Head of caudate nucleus (tissue), 42 donors: Measurements from ENCODE around the gene MATN4.

Source experiments
- DNase-seq, 42 donors: peaks; one replicate each; pipeline versions ENCODE4 v3.0.0 to v3.0.0-alpha.2; 2020 to 2021; ENCODE audit warnings: mixed read lengths in 7 of 42
- intact Hi-C: fragments of 100-400 bp; cut with DNase I; formaldehyde crosslinking; loops from one replicate; pipeline ENCODE4 v1.15.0; 2022

MATN4 gene

DNA sequence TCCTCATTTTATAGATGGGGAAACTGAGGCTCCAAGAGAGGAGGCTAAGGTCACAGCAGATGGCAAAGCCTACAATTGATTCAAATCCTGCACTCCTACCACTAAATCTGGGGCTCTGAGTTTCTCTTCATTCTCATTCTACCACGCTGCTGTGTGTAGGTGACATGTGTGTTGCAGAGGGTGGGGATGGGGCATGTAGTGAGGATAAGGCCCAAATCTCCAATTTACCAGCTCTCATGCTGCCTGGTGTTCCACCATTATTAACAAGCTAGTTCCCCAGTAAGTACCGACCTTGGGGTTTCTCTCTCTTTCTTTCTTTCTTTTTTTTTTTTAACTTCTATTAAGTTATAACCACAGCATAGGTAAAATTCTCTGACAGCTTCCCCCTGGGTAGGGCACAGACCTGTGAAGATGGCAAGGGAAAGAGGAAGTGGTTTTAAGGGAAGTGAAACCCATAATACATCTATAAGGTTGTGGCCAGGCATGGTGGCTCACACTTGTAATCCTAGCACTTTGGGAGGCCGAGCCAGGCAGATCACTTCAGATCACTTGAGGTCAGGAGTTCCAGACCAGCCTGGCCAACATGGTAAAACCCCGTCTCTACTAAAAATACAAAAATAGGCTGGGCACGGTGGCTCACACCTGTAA lies 13.0 kb upstream of the MATN4 start:
- intact Hi-C loops: loop anchor here (5.0 kb wide), 1 partner anchor 451 kb away; no protein-coding TSS in a partner anchor
- no peak for DNase-seq

- intact Hi-C loops: no loop called here
- DNase-seq: no peak
Measured at GRCh38 chr20:45318948-45319347, 10.8 kb upstream of the MATN4 start.

- no peak for DNase-seq
- intact Hi-C loops: no loop called here
Measured at GRCh38 chr20:45318386-45318939, 10.4 kb upstream of the MATN4 start.

- intact Hi-C loops: no loop called here
Measured at GRCh38 chr20:45317826-45318225, 9.7 kb upstream of the MATN4 start.

GRCh38 chr20:45316150-45317080 lies 8.3 kb upstream of the MATN4 start:
- DNase-seq: no peak
- intact Hi-C loops: no loop called here

More at GRCh38 chr20:45317826-45318225, 9.7 kb upstream of the MATN4 start:
- DNase-seq: no peak

- DNase-seq: no peak
- intact Hi-C loops: no loop called here
Measured at GRCh38 chr20:45315672-45316071, 7.6 kb upstream of the MATN4 start.

DNA sequence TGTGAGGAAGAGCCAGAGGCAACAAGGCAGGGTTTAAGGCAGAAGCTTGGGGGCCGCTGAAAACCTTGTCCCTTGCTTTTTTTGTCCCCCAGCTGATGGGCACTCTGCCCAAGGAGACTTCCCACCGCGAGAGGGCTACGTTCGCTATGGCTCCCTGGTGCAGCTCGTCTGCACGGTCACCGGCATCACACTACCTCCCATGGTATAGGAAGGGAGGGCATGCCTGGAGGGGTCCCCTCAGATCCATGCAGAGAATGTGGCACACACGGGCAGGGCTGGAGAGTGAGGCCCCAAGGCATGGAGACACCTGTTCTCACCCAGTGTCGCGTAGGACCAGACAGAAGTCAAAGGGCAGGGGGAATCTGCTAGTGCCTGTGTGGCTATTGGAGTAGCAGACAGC lies 5.8 kb upstream of the MATN4 start:
- no peak for DNase-seq
- intact Hi-C loops: loop anchor here (5.0 kb wide), 1 partner anchor 133 kb away; no protein-coding TSS in a partner anchor

- intact Hi-C loops: loop anchor here (5.0 kb wide), 1 partner anchor 134 kb away; no protein-coding TSS in a partner anchor
- no peak for DNase-seq
Measured at GRCh38 chr20:45313065-45313695, 5.1 kb upstream of the MATN4 start.

GRCh38 chr20:45312241-45312640 lies 4.1 kb upstream of the MATN4 start:
- intact Hi-C loops: loop anchor here (5.0 kb wide), 1 partner anchor 135 kb away; no protein-coding TSS in a partner anchor

DNA sequence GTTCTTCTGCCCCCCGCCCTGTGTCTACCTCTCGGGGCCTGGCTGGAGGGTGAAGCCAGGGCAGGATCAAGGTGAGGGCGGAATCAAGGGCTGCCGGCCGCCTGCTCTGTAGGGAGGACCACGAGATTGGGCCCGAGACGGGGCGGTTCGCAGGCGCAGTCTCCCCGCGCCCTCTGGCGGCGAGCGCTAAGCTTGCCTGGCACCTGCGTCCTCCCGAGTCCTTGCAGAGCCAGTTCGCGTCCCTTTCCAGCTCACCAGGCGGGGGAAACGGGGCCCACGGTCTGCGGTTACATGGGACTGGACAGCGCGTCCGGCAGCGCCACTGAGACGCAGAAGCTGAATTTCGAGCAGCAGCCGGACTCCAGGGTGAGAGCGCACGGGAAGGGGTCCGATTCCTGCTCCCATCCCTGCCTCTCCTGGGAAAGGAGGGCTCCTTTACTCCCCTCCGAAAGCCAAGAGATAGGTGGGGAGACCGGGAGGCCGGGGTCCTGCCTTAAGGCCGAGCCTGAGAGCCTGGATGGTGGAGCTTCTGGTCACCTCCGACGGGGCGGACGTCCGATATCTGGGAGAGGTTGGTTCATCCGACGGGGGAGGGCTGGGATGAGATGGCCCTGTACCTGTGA lies 3.6 kb upstream of the MATN4 start:
- peak in 40 of 42 donors; percentile 32 to 80 (median 63) for DNase-seq
- intact Hi-C loops: loop anchor here (5.0 kb wide), 1 partner anchor 136 kb away; no protein-coding TSS in a partner anchor

More at GRCh38 chr20:45312241-45312640, 4.1 kb upstream of the MATN4 start:
- DNase-seq: no peak

DNA sequence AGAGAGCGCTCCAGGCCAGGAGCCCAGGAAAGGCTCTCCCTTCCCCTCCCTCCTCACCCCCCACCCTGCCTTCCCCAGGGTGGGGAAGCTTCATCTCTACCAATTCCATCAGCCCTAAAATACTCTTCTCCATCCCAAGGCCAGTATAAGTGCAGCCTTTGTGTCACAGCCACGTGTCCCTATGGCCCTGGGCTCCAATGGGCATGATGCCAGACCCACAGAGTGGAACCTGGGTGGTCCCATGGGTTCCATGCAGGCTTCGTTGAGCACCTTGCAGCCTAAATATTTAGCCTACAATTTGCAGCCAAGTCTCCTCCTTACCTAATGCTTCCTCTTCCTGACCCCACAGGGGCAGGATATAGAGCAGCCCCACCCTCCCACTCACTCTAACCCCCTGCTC lies 976 bp upstream of the MATN4 start:
- DNase-seq: no peak
- intact Hi-C loops: no loop called here

DNA sequence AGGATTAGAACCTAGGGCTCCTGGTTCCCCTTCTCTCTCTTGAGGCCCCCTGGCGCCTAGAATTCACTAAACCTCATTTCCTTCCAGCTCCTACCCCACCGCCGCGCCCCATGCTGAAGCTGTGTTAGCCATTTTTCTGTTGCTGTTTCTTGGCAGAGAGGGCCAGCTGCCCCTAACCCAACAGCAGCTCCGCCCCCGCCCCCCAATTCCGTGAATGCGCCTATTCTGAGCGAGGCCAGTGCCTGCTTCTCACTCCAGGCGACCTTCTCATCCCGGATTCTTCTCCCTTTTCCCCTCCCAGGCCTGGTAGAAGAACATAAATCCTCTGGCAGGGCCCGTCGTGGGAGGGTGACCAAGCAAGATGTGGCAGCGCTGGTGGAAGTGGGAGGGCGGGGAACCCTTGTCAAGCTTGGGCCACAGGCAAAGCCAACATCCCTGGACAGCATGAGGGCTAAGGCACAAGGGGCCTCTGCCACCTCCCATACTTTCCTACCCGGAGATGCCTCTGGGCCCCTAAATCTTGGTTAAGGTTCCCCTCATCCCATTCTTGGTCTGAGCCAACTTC lies 941 bp downstream of the MATN4 start:
- intact Hi-C loops: no loop called here
- DNase-seq: no peak

DNA sequence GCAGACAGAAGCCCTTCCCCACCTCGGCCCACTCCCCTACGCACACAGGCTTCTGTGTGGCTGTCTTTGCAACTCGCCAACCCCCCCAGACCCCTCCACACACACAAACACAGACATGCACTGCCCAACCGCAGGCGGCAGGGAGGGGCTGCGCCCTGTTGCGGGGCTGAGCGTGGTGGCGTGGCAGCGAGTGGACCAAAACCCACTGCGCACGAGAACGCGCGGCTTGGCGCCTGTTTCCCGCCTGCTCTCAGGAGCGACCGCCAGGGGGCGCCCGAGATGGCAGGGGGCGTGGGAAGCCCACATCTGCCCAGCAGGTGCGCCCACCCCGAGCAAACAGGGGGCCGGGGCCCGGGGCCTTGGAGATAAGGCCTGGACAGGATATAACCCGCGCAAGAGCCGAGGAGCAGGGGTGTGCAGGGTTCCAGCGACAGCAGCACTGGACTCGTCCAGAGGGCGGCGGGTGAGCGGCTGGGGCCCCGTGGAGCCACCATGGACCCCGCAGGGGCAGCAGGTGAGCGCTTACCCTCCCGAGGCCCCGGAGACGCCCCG lies 1.6 kb downstream of the MATN4 start, which contains the start of gene RBPJL:
Gene RBPJL (plus strand): TSS at position 410 of the 552 bp plus-strand sequence. CDS start 83 bp downstream, at position 493.
- DNase-seq: peak in 10 of 42 donors; percentile 21 to 57 (median 44)
- intact Hi-C loops: no loop called here

DNA sequence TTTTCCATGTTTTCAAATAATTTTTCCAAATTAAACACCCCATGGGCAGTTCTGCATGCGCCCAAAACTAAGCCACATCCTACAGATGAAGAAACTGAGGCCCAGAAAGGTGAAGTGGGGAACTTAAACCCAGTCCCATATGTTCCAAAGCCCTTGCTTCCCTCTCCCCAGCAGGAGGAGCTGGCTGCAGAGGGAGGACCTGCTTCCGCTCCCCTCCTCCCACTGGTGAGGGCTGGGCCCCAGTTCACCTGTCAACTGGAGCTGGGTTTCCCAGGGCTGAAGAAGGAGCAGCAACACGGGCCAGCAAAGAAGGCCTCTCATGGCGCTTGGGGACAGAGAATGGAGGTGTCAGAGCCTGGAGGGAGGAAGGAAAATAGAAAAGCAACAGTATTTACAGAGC lies 2.8 kb downstream of the MATN4 start:
- intact Hi-C loops: no loop called here
- no peak for DNase-seq

GRCh38 chr20:45304464-45304999 lies 3.6 kb downstream of the MATN4 start:
- intact Hi-C loops: no loop called here
- no peak for DNase-seq

DNA sequence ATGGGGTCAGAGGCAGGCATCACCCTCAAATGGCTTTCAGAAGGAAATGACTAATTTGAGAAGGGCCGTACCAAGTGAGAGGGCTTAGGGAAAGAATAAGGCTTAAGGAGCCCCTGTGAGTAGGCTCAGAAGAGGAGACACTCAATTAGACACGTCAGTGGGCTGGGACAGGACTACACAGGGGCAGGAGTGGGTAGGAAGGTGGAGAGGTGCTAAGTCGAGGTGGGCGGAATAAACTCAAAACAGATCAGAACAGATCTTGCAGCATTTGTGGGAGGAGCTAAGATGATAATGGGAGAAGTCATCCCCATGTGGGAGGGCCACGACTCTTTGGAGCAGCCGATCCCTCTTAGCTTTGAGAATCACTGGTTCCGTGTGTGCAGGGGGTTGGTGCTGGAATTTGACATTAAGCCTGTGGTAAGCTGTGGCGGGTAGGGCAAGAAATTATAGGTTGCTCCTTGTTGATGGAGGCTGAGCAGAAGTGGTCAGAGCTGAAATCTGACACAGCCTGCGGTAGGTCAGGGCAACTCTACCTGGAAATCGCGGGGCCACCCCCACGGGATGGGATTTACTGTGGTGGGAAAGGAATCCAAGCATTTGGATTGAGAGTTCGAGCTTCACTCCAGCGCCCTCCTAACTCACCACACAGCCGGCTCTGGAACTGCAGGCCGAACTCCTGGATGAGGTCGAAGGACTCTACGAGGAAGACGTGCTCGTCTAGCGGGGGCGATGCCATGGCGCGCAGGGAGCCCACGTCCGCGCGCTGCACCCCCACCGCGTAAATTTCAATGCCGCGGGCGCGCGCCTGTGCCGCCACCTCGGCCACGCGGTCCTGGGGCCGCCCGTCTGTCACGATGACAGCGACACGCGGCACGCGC lies 4.3 kb downstream of the MATN4 start:
- intact Hi-C loops: no loop called here
- peak in 13 of 42 donors; percentile 10 to 68 (median 32) for DNase-seq

GRCh38 chr20:45301824-45302271 lies 6.3 kb downstream of the MATN4 start:
- intact Hi-C loops: no loop called here
- no peak for DNase-seq
